Activated naive CD4-positive, alpha-beta T cell treated with anti-CD3 and anti-CD28 coated beads, Interleukin-2, amount 50 U/mL, for 72 hours (primary cell): ENCODE results near the gene STT3A. TPM values are rescaled to one million over a fixed set of nuclear protein-coding genes. Genes with fewer than 3 reads are reported as not detected.
"Not testable (repeated sequence)": the region's sequence is repeated elsewhere in the genome, so short reads cannot be mapped to it uniquely, and the experiment has no call there.

Experiments
- ATAC-seq, 2 donors: fragments of 150-1000 bp; cut with Tn5 transposase; 2 replicates each; pipeline ENCODE4 v1.10.0; 2021; ENCODE audit warnings: mild to moderate bottlenecking in 2 of 2, moderate library complexity in 2 of 2
- DNase-seq, 2 donors: peaks; one replicate each; pipeline ENCODE4 v3.0.0; 2021 to 2022; ENCODE audit warnings: low spot score in 2 of 2
- H3K27ac Mint-ChIP-seq, 2 donors: one replicate each; pipeline ENCODE4 v1.8.0; 2022; ENCODE audit warnings: mild to moderate bottlenecking in 2 of 2, mixed read lengths in 2 of 2
- H3K36me3 Mint-ChIP-seq, 2 donors: one replicate each; pipeline ENCODE4 v1.8.0; 2022; ENCODE audit warnings: mixed read lengths in 2 of 2
- H3K9me3 Mint-ChIP-seq, 2 donors: one replicate each; pipeline ENCODE4 v1.8.0; 2022; ENCODE audit warnings: mixed read lengths in 2 of 2
- total RNA-seq, 2 donors: library from RNA; stranded (reverse); gene quantifications; one replicate each; pipeline ENCODE4 v1.2.3, GENCODE V29; 2022

The STT3A gene
- total RNA-seq, result 100 to 1,000 TPM; 112 to 143 TPM

DNA sequence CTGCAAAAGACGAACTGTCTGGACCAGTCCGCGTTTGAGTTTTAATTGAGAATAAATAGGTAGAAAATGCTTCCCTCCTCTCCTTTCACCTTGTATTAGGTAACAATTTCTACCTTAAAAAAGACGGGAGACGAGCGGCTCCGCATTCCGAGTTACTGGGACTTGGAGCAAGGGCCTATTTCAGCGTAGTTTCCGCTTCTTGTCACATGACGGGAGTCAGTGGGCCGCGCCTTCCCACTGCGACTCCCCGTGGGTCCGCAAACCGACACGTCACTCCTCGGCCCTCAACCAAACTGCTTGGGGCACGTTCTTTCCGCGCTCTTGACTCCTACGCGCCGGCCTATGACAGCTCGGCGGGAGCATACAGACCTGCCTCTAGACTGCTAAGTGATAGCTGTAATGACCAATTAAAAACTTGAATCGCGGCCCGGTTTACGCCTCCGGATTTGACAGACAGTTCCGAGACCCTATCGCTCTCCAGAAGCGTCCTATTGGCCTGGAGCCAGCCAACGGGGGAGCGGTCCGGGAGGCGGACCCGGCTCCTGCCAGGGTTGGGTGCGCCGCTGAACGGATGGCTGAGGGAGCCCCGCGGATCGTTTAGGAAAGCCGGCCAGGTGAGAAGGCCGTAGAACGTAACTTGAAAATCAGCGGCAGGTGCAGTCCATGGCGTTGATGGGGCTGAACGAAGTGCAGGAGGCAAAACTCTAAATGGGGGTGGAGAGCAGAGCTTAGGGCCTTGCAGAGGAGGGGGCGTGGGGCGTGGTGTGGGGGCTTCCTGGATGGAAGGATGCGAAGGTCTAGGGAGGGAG lies at the start of gene STT3A:
Gene STT3A (plus strand): TSS at position 548 of the 809 bp plus-strand sequence. CDS start 3,064 bp downstream, outside the sequence.
- DNase-seq (peak; percentile 98 to 99), ATAC-seq (peak; percentile 95 to 96)
- H3K36me3 Mint-ChIP-seq, result peaks cover 35 to 37% of the 10 kb centered on the region in 2 donors
- peak within 1 kb of the TSS; percentile 98 to 99 for H3K27ac Mint-ChIP-seq
- no peaks in the 10 kb centered on the region for H3K9me3 Mint-ChIP-seq

DNA sequence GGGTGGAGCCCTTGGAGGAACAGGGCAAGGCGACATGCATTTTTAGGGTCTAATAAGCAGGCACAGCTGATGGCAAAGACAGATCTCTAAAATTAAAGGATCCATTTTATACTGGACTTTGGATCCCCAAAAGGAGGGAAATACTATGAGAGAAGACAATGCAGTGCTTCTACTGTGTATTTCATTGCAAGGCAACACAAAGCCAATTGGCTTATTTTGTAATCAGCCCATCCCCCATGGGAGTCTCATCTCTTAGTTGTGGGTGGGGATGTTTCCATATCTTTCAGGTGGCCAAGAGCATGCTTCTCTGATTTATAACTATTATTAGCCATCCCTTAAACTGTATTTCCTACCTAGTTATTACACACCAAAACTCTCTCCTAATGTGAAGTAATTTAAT lies 41.9 kb upstream of the STT3A start:
- H3K27ac Mint-ChIP-seq, result no peak overlapping the region
- H3K9me3 Mint-ChIP-seq, result peaks cover 25 to 32% of the 10 kb centered on the region in 2 donors
- ATAC-seq, result no peak
- H3K36me3 Mint-ChIP-seq, result peaks cover 34 to 40% of the 10 kb centered on the region in 2 donors
- no peak for DNase-seq

DNA sequence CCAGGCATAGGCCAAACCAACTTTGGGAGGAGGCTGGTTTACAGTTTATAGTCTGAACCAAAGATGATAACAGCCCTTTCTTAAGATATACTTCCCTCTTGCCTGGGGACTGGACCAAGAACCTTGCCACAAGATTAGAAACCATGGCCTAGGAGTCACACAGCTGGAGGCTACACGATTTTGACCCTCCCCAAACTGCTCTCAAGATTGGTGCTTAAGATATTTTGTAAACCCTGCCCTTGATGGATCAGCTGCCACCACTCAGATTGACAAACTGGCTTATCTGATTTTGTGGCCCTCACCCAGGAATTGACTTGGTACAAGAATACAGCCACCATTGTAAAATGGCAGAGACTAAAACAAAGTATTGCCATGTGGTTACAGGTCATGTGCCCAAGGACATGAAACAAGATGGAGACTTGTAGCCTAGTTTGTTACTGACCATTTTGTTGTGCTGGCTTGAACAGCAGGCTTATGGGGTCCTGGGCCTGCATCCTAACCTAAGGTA lies 40.8 kb upstream of the STT3A start:
- no peak for ATAC-seq
- peaks cover 25 to 34% of the 10 kb centered on the region in 2 donors for H3K9me3 Mint-ChIP-seq
- DNase-seq, result no peak
- H3K36me3 Mint-ChIP-seq, result peaks cover 34 to 45% of the 10 kb centered on the region in 2 donors
- no peak overlapping the region for H3K27ac Mint-ChIP-seq

DNA sequence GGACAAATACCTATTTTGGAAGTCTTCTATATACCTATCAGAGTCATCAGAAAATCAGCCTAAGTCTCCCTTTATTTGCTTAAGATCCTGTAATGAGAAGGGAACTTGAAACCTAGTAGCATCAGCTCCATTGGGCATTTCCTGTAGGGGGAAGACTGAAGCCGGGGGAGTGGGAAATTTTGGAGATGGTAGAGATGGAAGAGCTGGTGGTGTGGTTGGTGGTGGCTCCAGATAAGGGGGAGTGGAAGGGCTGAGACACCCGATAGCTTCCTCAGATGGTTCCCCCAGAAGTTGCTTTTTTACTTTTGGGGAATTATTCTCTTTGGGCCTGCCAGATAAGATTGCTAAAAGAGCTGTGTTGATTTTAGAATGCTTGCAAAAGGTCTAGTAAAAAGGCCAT lies 39.7 kb upstream of the STT3A start:
- no peak overlapping the region for H3K27ac Mint-ChIP-seq
- H3K9me3 Mint-ChIP-seq, result peaks cover 25 to 34% of the 10 kb centered on the region in 2 donors
- peaks cover 34 to 45% of the 10 kb centered on the region in 2 donors for H3K36me3 Mint-ChIP-seq
- DNase-seq (no peak), ATAC-seq (no peak)

DNA sequence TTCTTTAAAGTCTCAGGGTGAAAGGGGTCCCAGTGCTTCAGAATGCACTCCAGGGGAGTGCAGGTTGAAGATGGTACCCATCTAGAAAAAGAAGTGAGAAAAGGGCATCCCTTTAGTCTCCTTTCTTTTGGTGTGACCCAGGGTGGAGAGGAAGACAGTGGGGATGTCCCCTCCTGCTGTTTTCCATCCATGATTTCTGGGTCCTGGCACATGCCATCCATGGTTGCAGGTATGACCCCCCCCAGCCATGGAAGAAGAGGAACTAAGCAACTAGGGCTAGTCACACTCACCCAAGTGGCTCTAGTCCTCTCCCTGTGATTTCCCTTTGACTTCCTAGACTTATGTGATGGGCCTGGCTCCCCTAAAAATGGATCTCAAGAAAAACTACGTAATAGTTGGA lies 39.3 kb upstream of the STT3A start:
- no peak overlapping the region for H3K27ac Mint-ChIP-seq
- peaks cover 34 to 45% of the 10 kb centered on the region in 2 donors for H3K36me3 Mint-ChIP-seq
- H3K9me3 Mint-ChIP-seq, result peaks cover 25 to 34% of the 10 kb centered on the region in 2 donors
- ATAC-seq (no peak), DNase-seq (no peak)

DNA sequence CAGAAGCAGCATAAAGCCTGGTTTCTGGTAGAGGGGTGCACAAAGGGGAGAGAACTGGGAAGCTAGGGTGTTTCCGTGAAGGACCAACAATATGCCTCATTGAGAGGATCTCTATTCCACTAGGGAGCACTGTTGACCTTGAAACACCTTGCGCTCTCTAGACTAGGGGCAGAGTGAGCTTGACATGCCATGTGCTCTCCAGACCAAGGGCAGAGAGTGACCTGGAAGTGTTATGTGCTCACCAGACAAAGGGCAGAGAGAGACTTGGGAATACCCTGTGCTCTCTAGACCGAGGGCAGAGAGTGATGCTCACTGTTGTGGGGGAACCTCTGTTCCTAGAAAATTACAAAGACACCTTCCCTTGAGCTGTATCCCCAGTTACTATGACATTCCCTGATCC lies 38.6 kb upstream of the STT3A start:
- peaks cover 25 to 34% of the 10 kb centered on the region in 2 donors for H3K9me3 Mint-ChIP-seq
- ATAC-seq, result no peak
- peaks cover 34 to 45% of the 10 kb centered on the region in 2 donors for H3K36me3 Mint-ChIP-seq

DNA sequence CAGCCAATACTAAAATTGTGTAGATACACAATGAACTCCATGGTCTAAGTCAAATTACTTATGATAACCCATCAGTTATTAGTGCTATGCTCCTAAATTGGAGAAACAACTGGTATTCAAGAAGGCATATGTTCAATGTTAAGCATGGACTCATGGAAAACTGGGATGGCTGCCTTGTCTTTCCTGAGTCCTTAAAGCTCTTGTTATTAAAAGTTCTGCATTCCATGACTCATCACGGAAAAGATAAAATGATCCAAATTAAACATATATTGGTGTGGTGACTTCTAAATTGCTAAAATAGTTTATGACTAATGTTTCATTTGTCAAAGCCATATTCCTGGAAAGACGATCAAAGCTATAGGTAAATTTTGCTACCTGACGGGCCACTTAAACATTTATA lies 32.8 kb upstream of the STT3A start:
- peaks cover 0 to 7% of the 10 kb centered on the region in 2 donors for H3K36me3 Mint-ChIP-seq
- DNase-seq (no peak), ATAC-seq (no peak)
- peaks cover 0 to 10% of the 10 kb centered on the region in 2 donors for H3K9me3 Mint-ChIP-seq
- H3K27ac Mint-ChIP-seq, result no peak overlapping the region

More for the DNA sequence above, 38.6 kb upstream of the STT3A start:
- H3K27ac Mint-ChIP-seq, result no peak overlapping the region
- no peak for DNase-seq

DNA sequence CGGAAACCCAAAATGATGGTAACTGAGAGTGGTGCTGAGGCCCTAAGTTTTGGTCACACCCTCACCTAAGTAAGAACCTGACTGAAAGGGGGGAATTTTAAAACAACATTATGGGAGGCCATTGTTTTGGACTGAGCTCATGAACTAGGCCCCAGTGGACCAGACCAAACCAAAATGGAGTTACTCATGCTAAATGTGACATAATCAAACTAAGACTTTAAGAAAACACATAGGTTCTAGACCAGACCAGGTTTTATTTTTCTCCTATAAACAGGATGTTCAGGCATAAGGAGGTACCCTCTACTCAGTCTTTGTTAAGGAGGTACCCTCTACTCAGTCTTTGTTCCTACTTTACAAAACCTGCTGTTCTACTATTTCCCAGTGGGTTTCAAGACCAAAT lies 30.7 kb upstream of the STT3A start:
- Mint-ChIP-seq H3K36me3 (no peaks in the 10 kb centered on the region), H3K27ac (no peak overlapping the region), H3K9me3 (no peaks in the 10 kb centered on the region)
- ATAC-seq (no peak), DNase-seq (no peak)

DNA sequence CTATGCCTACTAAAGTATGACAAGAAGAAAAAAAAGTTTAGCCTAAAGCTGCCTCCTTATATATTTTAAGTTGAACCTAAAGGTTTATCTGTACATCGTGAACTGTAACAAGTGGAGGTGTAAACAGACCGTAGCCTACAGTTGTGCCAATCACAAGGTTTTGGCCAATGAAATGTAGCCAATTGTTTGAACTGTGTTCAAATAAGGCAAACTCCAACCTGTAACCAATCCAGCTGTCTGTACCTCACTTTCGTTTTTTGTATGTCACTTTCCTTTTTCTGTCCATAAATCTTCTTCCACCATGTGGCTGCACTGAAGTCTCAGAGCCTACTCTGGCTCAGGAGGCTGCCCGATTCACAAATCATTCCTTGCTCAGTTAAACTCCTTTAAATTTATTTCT lies 30.2 kb upstream of the STT3A start:
- Mint-ChIP-seq H3K9me3 (no peaks in the 10 kb centered on the region), H3K27ac (no peak overlapping the region), H3K36me3 (no peaks in the 10 kb centered on the region)
- ATAC-seq (no peak), DNase-seq (no peak)

DNA sequence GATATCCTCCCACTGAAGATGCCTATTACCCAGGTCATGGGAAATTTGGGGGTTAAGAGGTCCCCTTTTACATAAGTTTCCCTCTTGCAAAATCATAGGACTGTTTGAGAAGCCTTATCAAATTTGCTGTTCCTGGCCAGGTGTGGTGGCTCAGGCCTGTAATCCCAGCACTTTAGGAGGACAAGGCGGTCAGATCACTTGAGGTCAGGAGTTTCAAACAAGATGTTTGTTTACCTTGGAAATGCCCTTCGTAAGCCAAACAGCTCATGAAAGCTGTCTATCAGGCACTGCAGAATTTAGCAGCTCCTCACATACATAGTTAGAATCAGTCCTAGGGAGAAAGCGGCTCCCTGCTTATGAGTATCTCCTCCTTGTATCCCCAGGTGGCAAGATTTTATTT lies 28.3 kb upstream of the STT3A start:
- Mint-ChIP-seq H3K27ac (no peak overlapping the region), H3K36me3 (no peaks in the 10 kb centered on the region), H3K9me3 (no peaks in the 10 kb centered on the region)
- ATAC-seq, result no peak
- no peak for DNase-seq

DNA sequence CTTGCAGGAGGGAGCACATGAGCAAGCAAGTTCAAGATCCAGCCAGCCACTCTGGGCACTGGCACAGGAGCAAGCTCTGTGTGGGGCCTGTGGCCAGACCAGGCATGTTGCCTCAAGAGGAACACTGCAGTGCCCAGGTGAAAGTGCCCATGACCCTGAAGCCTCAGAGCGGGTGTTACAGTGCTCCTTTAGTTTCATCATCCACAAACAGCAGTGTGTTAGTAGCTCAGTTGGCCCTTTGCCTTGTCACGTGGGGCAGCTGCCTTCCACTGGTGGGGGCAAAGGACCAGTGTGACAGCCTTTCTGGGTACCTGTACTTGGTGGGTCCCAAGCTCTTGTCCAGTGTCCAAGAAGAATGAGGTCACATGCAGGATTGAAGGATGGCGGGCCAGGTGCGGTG lies 26.4 kb upstream of the STT3A start:
- ATAC-seq (no peak), DNase-seq (no peak)
- Mint-ChIP-seq H3K9me3 (no peaks in the 10 kb centered on the region), H3K36me3 (peaks cover 4 to 8% of the 10 kb centered on the region in 2 donors), H3K27ac (no peak overlapping the region)

DNA sequence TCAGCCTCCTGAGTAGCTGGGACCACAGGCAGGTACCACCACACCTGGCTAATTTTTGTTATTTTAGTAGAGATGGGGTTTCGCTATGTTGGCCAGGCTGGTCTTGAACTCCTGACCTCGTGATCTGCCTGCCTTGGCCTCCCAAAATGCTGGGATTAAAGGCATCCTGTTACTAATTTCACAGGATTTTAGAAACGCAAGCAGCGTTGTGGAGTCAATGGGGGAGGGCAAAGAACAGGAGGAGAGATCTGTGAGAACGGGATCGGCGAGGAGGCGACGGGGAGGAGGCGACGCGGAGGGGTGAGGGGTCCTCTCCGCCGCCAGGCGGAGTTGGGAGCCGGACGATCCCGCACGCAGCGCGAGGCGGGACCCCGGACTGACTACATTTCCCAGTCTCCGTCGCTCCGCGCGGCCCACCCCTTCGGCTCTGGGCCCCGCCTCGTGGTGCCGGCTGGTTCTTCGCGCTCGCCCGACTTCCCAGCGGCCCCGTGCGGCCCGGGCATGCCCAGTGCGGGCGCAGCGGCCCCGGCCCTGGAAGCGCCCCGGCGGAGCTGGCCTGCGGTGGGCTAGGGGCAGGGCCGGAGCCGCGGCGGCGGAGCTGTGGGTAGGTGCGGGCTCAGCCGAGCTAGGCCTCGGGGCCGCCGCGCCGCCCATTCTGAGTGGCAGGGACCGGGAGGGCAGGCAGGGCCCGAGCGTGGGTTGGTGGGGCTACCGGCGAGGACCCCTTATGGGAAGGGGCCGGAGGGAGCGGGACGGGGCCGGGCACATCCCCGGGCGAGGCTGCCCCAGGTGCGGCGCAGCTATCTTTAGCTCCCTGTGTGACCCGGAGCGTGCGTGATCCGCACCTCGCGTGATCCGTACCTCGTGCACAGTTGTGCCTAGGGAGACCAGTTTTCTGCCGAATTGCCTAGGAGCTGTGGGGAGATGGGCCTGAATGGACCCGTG lies 23.4 kb upstream of the STT3A start, which contains the start of gene EI24:
Gene EI24 (plus strand): TSS at position 508 of the 945 bp plus-strand sequence. CDS start 3,051 bp downstream, outside the sequence.
- ATAC-seq (peak; percentile 76 to 96), DNase-seq (peak; percentile 78 to 86)
- peaks cover 4 to 26% of the 10 kb centered on the region in 2 donors for H3K36me3 Mint-ChIP-seq
- H3K27ac Mint-ChIP-seq, result peak within 1 kb of the TSS; percentile 94 to 97
- H3K9me3 Mint-ChIP-seq, result no peaks in the 10 kb centered on the region

DNA sequence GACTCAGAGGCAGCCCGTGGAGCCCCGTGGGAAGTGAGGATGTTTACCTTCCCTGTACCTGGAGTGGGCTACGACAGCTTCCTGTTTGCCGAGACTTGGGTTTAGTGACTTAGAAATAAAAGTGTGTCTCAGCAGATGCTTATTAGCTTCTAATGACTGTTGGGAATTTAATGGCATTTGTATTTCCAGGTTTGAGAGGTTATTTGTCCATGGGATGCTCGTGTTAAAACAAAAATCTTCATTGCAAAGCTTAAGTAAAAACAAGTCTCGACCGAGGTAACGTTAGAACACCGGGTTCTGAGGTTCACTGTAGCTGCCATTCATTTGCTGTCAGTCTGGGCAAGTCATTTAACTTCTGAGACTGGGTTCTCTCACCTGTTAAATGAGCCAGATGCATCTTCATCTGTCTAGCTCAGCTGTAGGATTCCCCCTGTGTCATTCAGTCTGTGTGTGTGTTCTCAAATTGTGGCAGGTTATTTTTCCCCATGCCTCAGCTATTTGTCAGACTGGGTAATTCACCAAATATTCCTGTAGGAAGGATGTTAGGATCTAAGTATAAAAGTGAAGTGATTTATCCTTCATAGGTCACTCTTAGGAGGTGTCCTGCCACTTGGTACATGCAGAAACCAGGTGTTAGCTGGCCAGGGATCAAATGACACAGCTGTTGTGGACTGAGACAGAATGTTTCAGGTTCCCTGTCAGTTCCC lies 22.6 kb upstream of the STT3A start:
- ATAC-seq (peak; percentile 61 to 83), DNase-seq (peak in 1 of 2 donors; percentile 15)
- peak overlapping the region; percentile 94 to 96 for H3K27ac Mint-ChIP-seq
- peaks cover 4 to 30% of the 10 kb centered on the region in 2 donors for H3K36me3 Mint-ChIP-seq
- H3K9me3 Mint-ChIP-seq, result no peaks in the 10 kb centered on the region

DNA sequence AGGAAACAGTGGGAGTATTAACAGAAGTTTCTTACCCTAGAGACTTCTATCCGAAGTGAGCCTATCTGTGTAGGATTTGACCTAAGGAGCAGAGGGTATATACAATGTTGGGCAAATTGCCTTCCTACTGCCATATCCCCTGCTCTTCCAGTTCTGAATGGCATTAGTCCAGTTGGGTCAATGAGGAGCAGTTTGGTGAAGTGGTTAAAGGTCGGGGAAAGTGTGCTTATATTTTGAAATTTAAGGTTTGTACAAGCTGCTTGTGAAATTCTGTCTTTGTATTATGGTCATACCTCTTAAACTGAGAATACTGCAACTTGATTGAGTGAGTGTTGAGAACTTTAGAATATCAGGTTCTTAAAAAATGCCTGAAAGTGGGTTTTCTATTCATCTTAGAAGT lies 21.7 kb upstream of the STT3A start:
- H3K27ac Mint-ChIP-seq, result peak overlapping the region; percentile 36 to 94
- H3K36me3 Mint-ChIP-seq, result peaks cover 4 to 30% of the 10 kb centered on the region in 2 donors
- ATAC-seq (no peak), DNase-seq (no peak)
- H3K9me3 Mint-ChIP-seq, result no peaks in the 10 kb centered on the region

DNA sequence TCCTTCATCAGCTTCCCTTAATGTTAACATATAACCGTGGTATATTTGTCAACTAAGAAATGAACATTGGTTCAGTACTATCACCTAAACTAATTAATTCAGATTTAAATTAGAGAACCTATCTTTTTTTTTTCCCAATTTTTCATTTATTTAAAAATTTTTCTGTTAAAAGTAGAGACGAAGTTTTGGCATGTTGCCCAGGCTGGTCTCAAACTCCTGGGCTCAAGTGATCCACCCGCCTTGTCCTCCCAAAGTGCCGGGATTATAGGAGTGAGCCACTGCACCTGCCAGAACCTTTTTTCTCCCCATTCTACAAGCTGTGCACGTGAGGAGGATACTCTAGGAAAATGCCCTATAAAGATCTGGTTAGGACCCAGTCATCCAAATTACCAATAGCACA lies 19.7 kb upstream of the STT3A start:
- no peak for ATAC-seq
- Mint-ChIP-seq H3K27ac (no peak overlapping the region), H3K36me3 (peaks cover 4 to 34% of the 10 kb centered on the region in 2 donors), H3K9me3 (no peaks in the 10 kb centered on the region)
- no peak for DNase-seq

DNA sequence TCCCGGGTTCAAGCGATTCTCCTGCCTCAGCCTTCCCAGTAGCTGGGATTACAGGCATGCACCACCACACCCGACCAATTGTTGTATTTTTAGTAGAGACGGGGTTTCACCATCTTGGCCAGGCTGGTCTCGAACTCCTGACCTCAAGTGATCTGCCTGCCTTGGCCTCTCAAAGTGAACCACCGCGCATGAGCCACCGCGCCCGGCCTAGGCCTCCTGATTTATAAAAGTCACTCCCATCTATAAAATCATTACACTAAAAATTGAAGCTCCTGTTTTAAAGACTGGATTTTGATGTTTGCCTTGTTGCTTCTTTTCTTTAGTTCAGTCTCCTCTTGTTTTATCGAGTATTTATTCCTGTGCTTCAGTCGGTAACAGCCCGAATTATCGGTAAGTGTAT lies 15.5 kb upstream of the STT3A start:
- Mint-ChIP-seq H3K27ac (peak overlapping the region in 1 of 2 donors; percentile 90), H3K36me3 (peaks cover 0 to 29% of the 10 kb centered on the region in 2 donors)
- not testable (repeated sequence) for H3K9me3 Mint-ChIP-seq, ATAC-seq, DNase-seq
